HG02678 (cell line): ENCODE measurements around the gene RNF133.

Experiments used
- ATAC-seq: cut with Tn5 transposase; IDR thresholded peaks from one replicate; pipeline ENCODE4 v1.9.1; 2021; ENCODE audit warnings: mild to moderate bottlenecking, moderate library complexity; ENCODE audit not compliant: unreplicated experiment

Gene RNF133

DNA sequence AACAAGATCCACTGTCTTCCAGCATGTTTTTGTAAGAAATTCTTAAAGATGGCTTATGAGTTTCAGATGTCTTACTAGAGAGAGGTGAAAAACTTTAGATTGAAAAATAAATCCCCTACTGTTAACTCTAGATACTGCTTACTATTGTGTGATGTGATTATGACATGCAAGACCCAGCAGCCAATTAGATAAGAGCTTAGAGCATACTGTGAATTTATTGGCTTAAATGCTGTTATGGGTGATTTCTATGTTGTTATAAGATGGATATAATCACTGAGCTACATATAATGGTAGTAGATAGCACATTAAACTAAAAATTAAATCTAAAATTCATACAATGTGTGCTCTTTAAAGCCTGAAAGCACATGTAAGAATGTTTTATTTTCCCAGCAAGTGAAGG, at the start of gene RNF133:
Gene RNF133 (minus strand): TSS at position 101 of the 400 bp plus-strand sequence. CDS start 199 bp downstream, outside the sequence.
- ATAC-seq, result no peak

GRCh38 chr7:122748195-122748594, 49.3 kb upstream of the RNF133 start:
- no peak for ATAC-seq

DNA sequence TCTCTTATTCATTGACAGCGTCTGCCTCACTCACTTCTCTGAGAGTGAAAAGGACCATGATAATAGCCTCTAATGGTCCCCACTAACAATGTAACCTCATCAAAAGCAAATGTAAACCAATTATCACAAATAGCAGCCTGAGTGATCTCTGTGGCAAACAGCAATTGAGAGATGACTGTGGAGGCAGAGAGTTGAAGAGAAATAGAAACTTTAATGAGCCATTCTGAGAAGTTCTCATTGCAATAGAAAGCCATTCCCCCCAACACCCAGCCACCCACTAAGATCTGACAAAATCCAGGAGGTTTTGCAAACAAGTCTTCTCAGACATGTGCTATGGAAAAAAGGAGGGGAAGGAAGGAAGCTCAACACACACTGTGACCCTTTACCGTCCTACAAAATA, 48.0 kb upstream of the RNF133 start:
- ATAC-seq, result no peak

- ATAC-seq, result no peak
Measured at GRCh38 chr7:122743211-122743610, 44.3 kb upstream of the RNF133 start.

- ATAC-seq, result no peak
Measured at GRCh38 chr7:122738947-122739346, 40.0 kb upstream of the RNF133 start.

DNA sequence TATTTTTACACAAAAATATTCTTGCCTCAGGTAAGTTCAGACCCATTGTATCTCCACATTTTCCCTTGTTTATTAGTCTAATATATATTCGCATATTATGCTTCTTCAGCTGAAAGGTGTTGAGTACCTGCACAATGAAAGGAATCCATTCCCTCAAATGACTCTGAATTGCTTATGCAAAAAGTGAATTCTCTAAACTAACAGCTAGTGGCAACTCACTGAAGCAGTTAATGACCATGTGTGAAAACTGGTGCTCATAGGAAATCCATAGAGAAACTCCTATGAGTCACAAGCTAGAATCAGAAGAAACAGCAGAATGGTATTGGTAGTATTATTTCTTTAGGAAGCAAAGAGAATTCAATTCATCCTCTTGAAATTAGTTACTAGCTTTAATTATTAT, 37.3 kb upstream of the RNF133 start:
- no peak for ATAC-seq

DNA sequence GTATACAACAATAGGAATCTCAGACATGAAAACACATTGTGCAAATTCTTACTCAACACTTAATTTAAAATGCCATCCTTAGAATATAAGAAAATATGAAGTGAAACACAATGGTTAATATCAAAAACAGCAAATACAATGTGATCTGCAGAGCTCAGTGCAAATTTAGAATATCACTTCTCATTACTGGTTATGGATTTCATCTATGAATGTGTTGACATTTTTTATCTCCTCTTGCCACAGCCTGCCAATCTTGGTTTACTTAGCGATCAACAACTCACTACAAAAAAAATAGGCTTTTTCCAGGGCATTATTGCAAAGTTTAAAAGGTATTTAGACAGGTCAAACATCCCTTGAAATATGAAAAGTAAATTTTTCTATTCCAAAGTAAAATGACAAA, 28.8 kb upstream of the RNF133 start:
- no peak for ATAC-seq

GRCh38 chr7:122727354-122727753, 28.4 kb upstream of the RNF133 start:
- ATAC-seq, result no peak

DNA sequence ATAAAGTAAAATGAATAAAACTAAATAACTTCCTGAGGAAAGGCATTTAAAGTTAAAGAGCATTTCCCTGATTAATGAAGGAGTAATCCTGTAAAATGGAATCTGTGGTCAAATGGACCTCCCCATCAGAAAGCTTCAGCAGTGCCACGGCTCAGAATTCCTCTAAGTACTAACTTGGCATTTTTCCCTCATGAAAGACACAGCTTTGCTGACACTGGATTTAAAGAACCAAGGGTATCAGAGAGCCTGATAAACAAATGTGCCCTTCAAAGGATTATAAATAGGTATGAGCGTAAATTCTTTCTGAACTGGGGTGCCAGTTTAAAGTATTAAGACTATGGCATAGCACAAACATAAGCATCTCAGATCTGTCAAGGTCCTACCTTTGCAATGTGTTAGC, 28.0 kb upstream of the RNF133 start:
- no peak for ATAC-seq

DNA sequence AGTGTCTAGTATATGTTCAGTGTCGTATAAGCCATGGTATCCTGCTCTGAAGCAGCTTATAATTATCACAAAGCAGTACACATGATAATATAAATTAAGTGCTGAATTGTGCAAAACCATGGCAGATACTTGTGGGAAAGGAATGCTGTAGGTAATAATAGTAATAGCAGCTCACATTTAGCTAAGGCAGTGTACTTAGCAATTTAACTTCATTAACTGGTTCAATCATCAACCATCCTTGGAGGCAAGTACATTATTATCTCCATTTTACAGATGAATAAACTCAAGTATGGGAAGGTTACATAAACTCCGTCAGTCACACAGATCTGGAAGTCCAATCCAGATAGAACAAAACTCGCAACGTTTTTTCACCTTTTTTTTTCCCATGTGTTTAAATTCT, 25.4 kb upstream of the RNF133 start:
- ATAC-seq, result no peak

GRCh38 chr7:122719010-122719578, 20.2 kb upstream of the RNF133 start:
- no peak for ATAC-seq

DNA sequence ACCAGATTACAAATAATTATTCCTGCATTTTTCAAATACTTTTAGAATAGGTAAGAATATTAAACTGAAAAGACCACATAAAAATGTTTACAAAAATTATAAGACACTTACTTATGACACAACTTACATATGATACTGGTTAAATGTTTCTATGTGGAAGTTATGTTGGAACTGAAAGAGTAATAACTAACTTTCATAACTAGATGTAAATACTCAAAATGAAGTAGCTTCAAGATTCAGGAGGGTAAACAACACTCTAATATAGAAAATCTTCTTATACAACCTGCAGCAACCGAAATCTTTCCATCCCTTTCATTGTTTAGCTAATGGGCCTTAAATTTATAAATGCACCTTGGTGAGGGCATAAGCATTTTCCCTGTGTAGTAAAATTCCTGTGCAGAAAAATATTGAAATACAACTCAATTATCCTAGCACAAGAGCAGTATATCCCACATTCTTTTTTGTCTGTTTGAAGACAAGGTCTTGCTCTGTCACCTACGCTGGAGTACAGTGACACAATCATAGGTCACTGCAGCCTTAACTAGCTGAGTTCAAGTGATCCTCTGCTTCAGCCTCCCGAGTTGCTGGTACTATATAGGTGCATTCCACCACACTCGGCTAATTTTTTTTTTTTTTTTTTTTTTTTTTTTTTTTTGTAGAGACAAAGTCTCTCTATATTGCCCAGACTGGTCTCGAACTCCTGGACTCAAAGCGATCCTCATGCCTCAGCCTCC, 18.6 kb upstream of the RNF133 start:
- ATAC-seq, result no peak

GRCh38 chr7:122715183-122715582, 16.3 kb upstream of the RNF133 start:
- no peak for ATAC-seq

DNA sequence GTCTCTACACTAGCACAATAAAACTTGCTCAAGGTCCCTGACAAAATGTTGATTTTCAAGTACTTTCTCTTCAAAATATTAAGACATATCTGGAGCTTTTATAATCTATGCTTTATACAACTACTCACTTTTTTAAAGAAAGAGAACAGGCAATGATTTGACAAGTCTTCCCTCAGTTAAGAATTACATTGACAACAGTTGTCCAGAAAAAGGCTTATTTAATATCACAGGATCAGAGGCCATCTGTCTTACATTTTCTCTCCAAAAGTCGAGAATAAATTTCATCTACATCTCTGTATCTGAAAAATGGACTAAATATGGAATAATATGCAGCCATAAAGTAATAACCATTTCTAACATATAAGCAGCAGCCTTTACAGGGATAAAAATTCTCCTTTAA, 12.0 kb upstream of the RNF133 start:
- ATAC-seq, result no peak

DNA sequence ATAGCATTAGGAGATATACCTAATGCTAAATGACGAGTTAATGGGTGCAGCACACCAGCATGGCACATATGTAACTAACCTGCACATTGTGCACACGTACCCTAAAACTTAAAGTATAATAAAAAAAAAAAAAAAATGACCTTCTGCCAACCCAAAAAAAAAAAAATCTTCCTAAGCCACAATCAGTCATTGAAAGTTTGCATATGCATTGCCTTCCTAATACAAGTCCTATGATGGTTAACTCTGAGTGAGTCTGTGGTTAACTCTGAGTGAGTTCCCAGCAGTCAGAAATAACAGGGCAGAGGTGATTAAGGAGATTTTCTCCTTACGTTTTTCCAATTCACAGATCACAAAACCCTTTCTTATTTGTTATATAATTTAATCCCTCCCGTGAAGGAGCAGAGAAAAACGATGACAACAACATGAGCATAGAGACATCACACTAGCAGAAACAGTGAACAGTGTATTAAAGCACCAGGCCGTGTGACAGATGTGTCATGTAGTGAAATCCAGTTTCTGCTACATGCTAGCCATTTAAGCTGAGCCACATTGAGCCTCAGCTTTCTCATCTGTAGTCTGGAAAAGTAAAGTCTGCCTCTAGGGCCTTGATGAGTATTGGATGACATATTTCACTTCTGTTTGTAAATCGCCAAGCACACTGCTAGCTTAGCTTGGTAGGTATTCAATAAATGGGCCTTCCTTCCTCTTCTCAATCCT, 11.2 kb upstream of the RNF133 start:
- ATAC-seq, result no peak

DNA sequence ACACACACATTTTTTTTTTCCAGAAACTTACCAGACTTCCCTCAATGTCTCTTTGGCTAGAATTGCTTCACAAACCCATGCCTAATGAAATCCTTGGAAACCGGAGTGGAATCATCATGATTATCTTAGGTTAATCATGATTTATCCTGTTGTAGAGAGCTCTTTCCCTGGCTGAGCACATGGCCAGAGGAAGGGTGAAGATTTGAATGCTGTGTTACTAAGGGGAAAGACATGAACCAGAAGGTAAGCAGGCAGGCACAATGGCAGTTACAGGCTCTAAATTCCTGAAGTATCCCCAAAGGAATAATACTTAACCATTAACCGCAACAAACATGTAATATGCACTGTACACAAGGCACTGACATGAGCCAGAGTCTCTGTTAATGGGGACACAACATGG, 7.9 kb upstream of the RNF133 start:
- no peak for ATAC-seq

- no peak for ATAC-seq
Measured at GRCh38 chr7:122702872-122703510, 4.1 kb upstream of the RNF133 start, which contains the start of gene RNF148. TSS of gene RNF148 (minus strand) at chr7:122702922. CDS start at chr7:122702750, 172 bp downstream.

DNA sequence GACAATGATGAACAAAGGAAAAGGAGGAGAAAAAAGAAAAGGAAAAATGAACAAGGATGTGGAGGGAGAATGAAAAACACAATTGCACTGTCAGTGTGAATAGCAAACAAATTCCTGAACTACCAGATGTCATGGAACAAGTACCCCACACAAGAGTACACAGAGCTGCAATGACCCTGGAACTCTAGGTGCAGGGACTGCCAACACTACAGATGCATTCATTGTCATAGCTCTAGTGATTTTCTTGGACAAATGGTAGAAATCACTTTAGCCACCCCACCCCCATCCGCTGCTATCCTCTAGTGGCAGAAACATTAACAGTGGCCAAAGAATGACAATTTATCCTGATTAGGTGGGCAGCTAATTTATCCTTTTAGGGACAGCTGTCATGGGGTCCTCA, 3.1 kb downstream of the RNF133 start:
- no peak for ATAC-seq

DNA sequence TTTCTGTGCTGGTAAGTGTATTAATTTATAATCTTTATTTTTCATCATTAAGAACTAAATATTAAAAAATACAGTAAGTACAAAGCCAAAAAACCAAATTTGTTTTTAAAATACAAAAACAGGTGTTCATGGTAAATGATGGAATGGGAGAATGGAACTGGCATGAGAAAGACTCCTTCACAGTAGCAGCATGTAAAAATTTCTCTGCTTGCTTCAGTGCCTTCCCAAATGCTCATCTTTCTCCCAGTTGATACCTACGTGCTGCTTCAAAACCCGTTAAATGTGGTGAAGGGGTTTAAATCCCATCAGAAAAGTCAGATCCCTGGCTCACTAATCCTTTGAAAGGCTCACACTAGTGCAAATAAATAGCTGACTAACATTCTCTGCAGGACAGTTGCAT, 4.2 kb downstream of the RNF133 start:
- ATAC-seq, result no peak

DNA sequence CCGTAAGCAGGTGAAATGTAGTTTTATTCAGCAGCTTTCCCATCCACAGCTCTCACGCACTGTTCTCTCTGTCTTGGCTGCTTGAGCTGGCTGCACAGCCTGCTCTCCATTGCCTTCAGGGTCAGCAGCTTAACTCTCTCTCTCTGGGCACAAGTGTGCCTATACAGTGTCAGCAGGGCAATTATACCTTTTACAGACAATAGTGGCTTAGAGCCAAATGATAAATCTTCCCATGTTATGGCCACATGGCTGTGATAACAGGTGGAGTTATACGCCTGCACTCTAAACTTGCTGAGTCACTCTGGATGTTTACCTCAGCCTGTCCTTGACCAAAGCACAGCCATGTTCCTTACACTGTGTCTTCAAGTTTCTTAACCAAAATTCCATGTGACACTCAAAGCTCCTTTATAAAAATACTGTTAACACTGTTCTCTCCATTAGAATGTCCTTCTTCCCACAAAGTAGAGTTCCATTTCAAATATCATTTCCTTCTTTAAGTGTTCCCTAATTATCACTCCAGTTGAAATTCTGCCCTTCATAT, 6.1 kb downstream of the RNF133 start:
- ATAC-seq, result no peak

DNA sequence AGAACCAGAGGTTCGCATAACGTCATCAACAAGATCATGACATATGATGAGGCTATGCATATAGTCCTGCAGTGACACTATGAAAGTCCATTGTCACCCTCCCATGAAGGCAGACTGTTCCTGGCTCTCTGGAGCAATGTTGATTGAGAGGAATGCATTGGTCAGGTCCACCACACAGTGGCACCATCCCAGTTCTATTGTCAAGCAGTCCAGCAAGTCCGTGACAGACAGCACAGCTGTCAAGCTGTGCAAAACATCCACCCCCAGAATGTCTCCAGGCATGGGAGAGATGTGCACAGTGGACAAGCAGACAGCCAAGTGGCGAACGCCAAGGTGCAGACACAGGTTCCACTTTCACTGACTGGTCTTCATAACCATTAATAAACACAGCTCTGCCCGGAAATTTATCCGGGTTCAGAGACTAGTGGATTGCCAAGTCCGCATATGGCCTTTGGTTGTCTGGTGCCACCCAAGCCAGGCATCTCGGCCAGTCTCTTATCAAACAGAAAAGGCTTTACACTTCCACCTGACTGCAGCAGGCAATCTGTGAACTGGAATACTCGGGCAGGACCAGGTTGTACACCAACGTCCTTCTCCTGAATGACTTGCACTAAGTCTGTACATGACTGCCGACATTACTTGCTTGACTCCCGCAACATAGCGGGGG, 7.2 kb downstream of the RNF133 start:
- ATAC-seq, result no peak
